HEK293 (cell line): Measurements from ENCODE around the gene BMERB1.

Experiments
- CTCF ChIA-PET: fragments of 350-600 bp; formaldehyde crosslinking; extraction: SDS; loops from one replicate; lab custom pipeline; 2021; ENCODE audit warnings: antibody characterized with exemption; lab: Yijun Ruan, JAX
- POLR2A ChIA-PET: fragments of 300-600 bp; formaldehyde crosslinking; extraction: SDS; loops from one replicate; lab custom pipeline; 2020; ENCODE audit warnings: antibody characterized with exemption, inconsistent platforms; lab: Yijun Ruan, JAX
- H3K27ac ChIP-seq: fragments of 200-500 bp; sonication (Bioruptor generic); 2 replicates; pipeline ENCODE4 v1.5.1; 2014; ENCODE audit warnings: low read depth, low read length, control low read depth, inconsistent platforms; ENCODE audit errors: extremely low read depth
- H3K36me3 ChIP-seq, 2 experiments: fragments of 200-500 bp in 1 of 2; sonication (Bioruptor generic) in 1 of 2; 1 replicate in 1 of 2; 2 replicates in 1 of 2; pipeline ENCODE4 v1.5.1; 2014 to 2017; ENCODE audit warnings: inconsistent platforms in 2 of 2, low read length in 2 of 2; ENCODE audit not compliant: control insufficient read depth in 2 of 2, insufficient read depth in 1 of 2
- H3K4me1 ChIP-seq: fragments of 200-500 bp; sonication (Bioruptor generic); 2 replicates; pipeline ENCODE4 v1.5.1; 2014; ENCODE audit warnings: mild to moderate bottlenecking, low read length, inconsistent platforms; ENCODE audit not compliant: control insufficient read depth, insufficient read depth
- H3K4me3 ChIP-seq: 2 replicates; pipeline ENCODE4 v1.5.1; 2011; ENCODE audit warnings: low read depth, mild to moderate bottlenecking, control low read depth, low read length, moderate library complexity
- H3K9me3 ChIP-seq: fragments of 200-500 bp; sonication (Bioruptor generic); 2 replicates; pipeline ENCODE4 v1.5.1; 2014; ENCODE audit warnings: low read depth, low read length, inconsistent platforms; ENCODE audit not compliant: control insufficient read depth, insufficient read depth
- CTCF ChIP-seq: fragments of 450-650 bp; formaldehyde crosslinking; IDR thresholded peaks from 2 replicates; pipeline ENCODE4 v1.5.1; 2016; ENCODE audit warnings: missing biosample characterization, missing genetic modification characterization
- GFI1B ChIP-seq: fragments of 450-650 bp; formaldehyde crosslinking; IDR thresholded peaks from 2 replicates; pipeline ENCODE4 v1.5.1; 2016; ENCODE audit warnings: missing biosample characterization, missing genetic modification characterization
- PRDM6 ChIP-seq: fragments of 450-650 bp; formaldehyde crosslinking; IDR thresholded peaks from 2 replicates; pipeline ENCODE4 v1.5.1; 2017; ENCODE audit warnings: missing biosample characterization, missing genetic modification characterization
- SCRT2 ChIP-seq: fragments of 450-650 bp; formaldehyde crosslinking; IDR thresholded peaks from 2 replicates; pipeline ENCODE4 v1.5.1; 2016; ENCODE audit warnings: missing biosample characterization, missing genetic modification characterization
- YY1 ChIP-seq: fragments of 450-650 bp; formaldehyde crosslinking; IDR thresholded peaks from 2 replicates; pipeline ENCODE4 v1.5.1; 2018; ENCODE audit warnings: missing biosample characterization, missing genetic modification characterization
- ZBTB6 ChIP-seq: fragments of 450-650 bp; formaldehyde crosslinking; IDR thresholded peaks from 2 replicates; pipeline ENCODE4 v1.5.1; 2017; ENCODE audit warnings: missing biosample characterization, missing genetic modification characterization
- ZIC2 ChIP-seq: fragments of 450-650 bp; formaldehyde crosslinking; IDR thresholded peaks from 2 replicates; pipeline ENCODE4 v1.5.1; 2016; ENCODE audit warnings: missing biosample characterization, missing genetic modification characterization
- ZNF112 ChIP-seq: fragments of 450-650 bp; formaldehyde crosslinking; IDR thresholded peaks from 2 replicates; pipeline ENCODE4 v1.5.0; 2017; ENCODE audit warnings: missing biosample characterization, missing genetic modification characterization
- ZNF37A ChIP-seq: fragments of 450-650 bp; IDR thresholded peaks from 2 replicates; pipeline ENCODE4 v1.5.1; 2018; ENCODE audit warnings: missing biosample characterization, missing genetic modification characterization
- ZNF544 ChIP-seq: fragments of 450-650 bp; formaldehyde crosslinking; IDR thresholded peaks from 2 replicates; pipeline ENCODE4 v1.5.0; 2017; ENCODE audit warnings: missing biosample characterization, missing genetic modification characterization
- ZNF580 ChIP-seq: fragments of 450-650 bp; formaldehyde crosslinking; IDR thresholded peaks from 2 replicates; pipeline ENCODE4 v1.5.1; 2016; ENCODE audit warnings: missing biosample characterization, missing genetic modification characterization
- ZNF670 ChIP-seq: fragments of 450-650 bp; formaldehyde crosslinking; IDR thresholded peaks from 2 replicates; pipeline ENCODE4 v1.5.1; 2016; ENCODE audit warnings: missing biosample characterization, missing genetic modification characterization, low read depth
- ZNF776 ChIP-seq: fragments of 450-650 bp; formaldehyde crosslinking; IDR thresholded peaks from 2 replicates; pipeline ENCODE4 v1.5.0; 2017; ENCODE audit warnings: missing biosample characterization, missing genetic modification characterization, borderline replicate concordance
- ZSCAN16 ChIP-seq: fragments of 450-650 bp; formaldehyde crosslinking; IDR thresholded peaks from 2 replicates; pipeline ENCODE4 v1.5.1; 2016; ENCODE audit warnings: missing biosample characterization, missing genetic modification characterization
- TF ChIP-seq, protein P1 (sequence below): fragments of 450-650 bp; formaldehyde crosslinking; IDR thresholded peaks from 2 replicates; pipeline ENCODE4 v1.5.1; 2016; ENCODE audit warnings: missing biosample characterization, missing genetic modification characterization
- TF ChIP-seq, protein P2 (sequence below): sonication (generic); formaldehyde crosslinking; IDR thresholded peaks from 2 replicates; pipeline ENCODE4 v1.8.1; 2022; ENCODE audit warnings: mild to moderate bottlenecking, moderate library complexity, missing genetic modification reagents
- TF ChIP-seq, protein P3 (sequence below): fragments of 450-650 bp; formaldehyde crosslinking; IDR thresholded peaks from 2 replicates; pipeline ENCODE4 v1.5.1; 2017; ENCODE audit warnings: missing biosample characterization, missing genetic modification characterization

Gene BMERB1

DNA sequence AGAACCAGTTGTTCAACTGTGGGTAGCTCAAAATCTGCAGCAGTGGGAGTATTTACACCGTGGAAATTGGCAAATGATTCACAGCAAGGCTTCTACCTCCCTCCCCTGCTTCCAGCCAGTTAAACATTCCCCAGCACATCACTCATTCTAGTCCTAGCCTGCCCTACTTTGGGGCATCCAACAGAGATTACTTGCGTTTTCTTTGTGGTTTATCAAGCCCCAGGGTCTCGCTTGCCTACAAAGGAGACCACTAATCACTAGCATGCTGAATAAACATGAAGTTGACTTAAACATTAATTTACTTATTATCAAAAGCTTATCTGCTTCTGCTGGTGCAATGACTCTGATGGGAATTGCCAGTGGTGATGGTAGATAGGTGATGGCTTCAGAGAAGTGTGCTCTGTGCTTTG, 114.1 kb downstream of the BMERB1 start:
- no peak overlapping the region for H3K27ac ChIP-seq
- CTCF ChIA-PET = interaction anchor here (0.6 to 1.0 kb wide), 5 partner anchors 9 to 159 kb away, joined by 3 to 4 read pairs (median 3); no protein-coding TSS in a partner anchor
- TF ChIP-seq CTCF (tag by site-specific recombination) (no peak), ZIC2 (tag by site-specific recombination) (peak; percentile 17; the same call in 1 of the 2 replicates), ZNF776 (tag by site-specific recombination) (no peak), ZNF37A (no peak), ZBTB6 (tag by site-specific recombination) (no peak), ZNF112 (tag by site-specific recombination) (peak; percentile 68), SCRT2 (no peak)
- TF ChIP-seq, protein P1, sequence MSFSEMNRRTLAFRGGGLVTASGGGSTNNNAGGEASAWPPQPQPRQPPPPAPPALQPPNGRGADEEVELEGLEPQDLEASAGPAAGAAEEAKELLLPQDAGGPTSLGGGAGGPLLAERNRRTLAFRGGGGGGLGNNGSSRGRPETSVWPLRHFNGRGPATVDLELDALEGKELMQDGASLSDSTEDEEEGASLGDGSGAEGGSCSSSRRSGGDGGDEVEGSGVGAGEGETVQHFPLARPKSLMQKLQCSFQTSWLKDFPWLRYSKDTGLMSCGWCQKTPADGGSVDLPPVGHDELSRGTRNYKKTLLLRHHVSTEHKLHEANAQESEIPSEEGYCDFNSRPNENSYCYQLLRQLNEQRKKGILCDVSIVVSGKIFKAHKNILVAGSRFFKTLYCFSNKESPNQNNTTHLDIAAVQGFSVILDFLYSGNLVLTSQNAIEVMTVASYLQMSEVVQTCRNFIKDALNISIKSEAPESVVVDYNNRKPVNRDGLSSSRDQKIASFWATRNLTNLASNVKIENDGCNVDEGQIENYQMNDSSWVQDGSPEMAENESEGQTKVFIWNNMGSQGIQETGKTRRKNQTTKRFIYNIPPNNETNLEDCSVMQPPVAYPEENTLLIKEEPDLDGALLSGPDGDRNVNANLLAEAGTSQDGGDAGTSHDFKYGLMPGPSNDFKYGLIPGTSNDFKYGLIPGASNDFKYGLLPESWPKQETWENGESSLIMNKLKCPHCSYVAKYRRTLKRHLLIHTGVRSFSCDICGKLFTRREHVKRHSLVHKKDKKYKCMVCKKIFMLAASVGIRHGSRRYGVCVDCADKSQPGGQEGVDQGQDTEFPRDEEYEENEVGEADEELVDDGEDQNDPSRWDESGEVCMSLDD (tag by site-specific recombination) = no peak
- TF ChIP-seq, protein P2, sequence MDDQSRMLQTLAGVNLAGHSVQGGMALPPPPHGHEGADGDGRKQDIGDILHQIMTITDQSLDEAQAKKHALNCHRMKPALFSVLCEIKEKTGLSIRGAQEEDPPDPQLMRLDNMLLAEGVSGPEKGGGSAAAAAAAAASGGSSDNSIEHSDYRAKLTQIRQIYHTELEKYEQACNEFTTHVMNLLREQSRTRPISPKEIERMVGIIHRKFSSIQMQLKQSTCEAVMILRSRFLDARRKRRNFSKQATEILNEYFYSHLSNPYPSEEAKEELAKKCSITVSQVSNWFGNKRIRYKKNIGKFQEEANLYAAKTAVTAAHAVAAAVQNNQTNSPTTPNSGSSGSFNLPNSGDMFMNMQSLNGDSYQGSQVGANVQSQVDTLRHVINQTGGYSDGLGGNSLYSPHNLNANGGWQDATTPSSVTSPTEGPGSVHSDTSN = no peak
- TF ChIP-seq, all 188 proteins: peak for 2
- Histone ChIP-seq H3K4me3 (no peak overlapping the region), H3K4me1 (no peaks in the 10 kb centered on the region), H3K36me3 (no peaks in the 10 kb centered on the region), H3K9me3 (no peaks in the 10 kb centered on the region)
- POLR2A ChIA-PET = interaction anchor here (0.7 kb wide), 1 partner anchor 98 kb away, joined by 3 read pairs; no protein-coding TSS in a partner anchor

- POLR2A ChIA-PET = interaction anchor here (0.6 kb wide), 1 partner anchor 19 kb away, joined by 3 read pairs; no protein-coding TSS in a partner anchor
- TF ChIP-seq ZNF580 (no peak), PRDM6 (no peak), ZNF544 (tag by site-specific recombination) (no peak), ZNF670 (tag by site-specific recombination) (no peak), ZSCAN16 (no peak), YY1 (tag by site-specific recombination) (no peak), GFI1B (no peak)
- TF ChIP-seq, protein P2 = no peak
- TF ChIP-seq, protein P3, sequence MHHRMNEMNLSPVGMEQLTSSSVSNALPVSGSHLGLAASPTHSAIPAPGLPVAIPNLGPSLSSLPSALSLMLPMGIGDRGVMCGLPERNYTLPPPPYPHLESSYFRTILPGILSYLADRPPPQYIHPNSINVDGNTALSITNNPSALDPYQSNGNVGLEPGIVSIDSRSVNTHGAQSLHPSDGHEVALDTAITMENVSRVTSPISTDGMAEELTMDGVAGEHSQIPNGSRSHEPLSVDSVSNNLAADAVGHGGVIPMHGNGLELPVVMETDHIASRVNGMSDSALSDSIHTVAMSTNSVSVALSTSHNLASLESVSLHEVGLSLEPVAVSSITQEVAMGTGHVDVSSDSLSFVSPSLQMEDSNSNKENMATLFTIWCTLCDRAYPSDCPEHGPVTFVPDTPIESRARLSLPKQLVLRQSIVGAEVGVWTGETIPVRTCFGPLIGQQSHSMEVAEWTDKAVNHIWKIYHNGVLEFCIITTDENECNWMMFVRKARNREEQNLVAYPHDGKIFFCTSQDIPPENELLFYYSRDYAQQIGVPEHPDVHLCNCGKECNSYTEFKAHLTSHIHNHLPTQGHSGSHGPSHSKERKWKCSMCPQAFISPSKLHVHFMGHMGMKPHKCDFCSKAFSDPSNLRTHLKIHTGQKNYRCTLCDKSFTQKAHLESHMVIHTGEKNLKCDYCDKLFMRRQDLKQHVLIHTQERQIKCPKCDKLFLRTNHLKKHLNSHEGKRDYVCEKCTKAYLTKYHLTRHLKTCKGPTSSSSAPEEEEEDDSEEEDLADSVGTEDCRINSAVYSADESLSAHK (tag by site-specific recombination) = no peak
Observed at GRCh38 chr16:15552507-15552906, 118.1 kb downstream of the BMERB1 start.

More at GRCh38 chr16:15552507-15552906, 118.1 kb downstream of the BMERB1 start:
- Histone ChIP-seq H3K27ac (no peak overlapping the region), H3K4me3 (no peak overlapping the region), H3K4me1 (no peaks in the 10 kb centered on the region), H3K9me3 (no peaks in the 10 kb centered on the region), H3K36me3 (no peaks in the 10 kb centered on the region)
- CTCF ChIA-PET = interaction anchor here (0.6 kb wide), 1 partner anchor 12 kb away, joined by 3 read pairs; no protein-coding TSS in a partner anchor
